Mesenchymal stem cell (in vitro differentiated cells and primary cell): Measurements from ENCODE around the gene AUTS2.

Source experiments
- DNase-seq: peaks from one replicate; pipeline ENCODE4 v3.0.0-alpha.2; 2013
- H2AFZ ChIP-seq: one replicate; pipeline ENCODE4 v1.6.1; 2013; ENCODE audit warnings: low read depth, mild to moderate bottlenecking, control low read depth, inconsistent platforms, low read length, moderate library complexity
- H2AK5ac ChIP-seq: 2 replicates; pipeline ENCODE4 v1.6.1; 2013; ENCODE audit warnings: low read length, moderate library complexity, mild to moderate bottlenecking, inconsistent platforms; ENCODE audit not compliant: severe bottlenecking
- H2BK120ac ChIP-seq: one replicate; pipeline ENCODE4 v1.6.1; 2013; ENCODE audit warnings: low read depth, mild to moderate bottlenecking, inconsistent platforms, low read length, moderate library complexity
- H2BK12ac ChIP-seq, 2 experiments: one replicate each; pipeline ENCODE4 v1.6.1; 2013; ENCODE audit warnings: inconsistent platforms in 2 of 2, low read length in 2 of 2, mild to moderate bottlenecking in 2 of 2, moderate library complexity in 2 of 2, control low read depth in 1 of 2
- H2BK15ac ChIP-seq: one replicate; pipeline ENCODE4 v1.6.1; 2013; ENCODE audit warnings: mild to moderate bottlenecking, low read depth, inconsistent platforms; ENCODE audit not compliant: poor library complexity, severe bottlenecking
- H2BK5ac ChIP-seq: 2 replicates; pipeline ENCODE4 v1.6.1; 2013; ENCODE audit warnings: low read depth, mild to moderate bottlenecking, low read length, control low read depth, inconsistent platforms; ENCODE audit not compliant: poor library complexity, severe bottlenecking
- H3K14ac ChIP-seq, 2 experiments: one replicate each; pipeline ENCODE4 v1.6.1; 2013; ENCODE audit warnings: inconsistent platforms in 2 of 2, low read length in 2 of 2, control low read depth in 1 of 2, mild to moderate bottlenecking in 1 of 2, moderate library complexity in 1 of 2
- H3K18ac ChIP-seq, 2 experiments: one replicate each; pipeline ENCODE4 v1.6.1; 2013; ENCODE audit warnings: inconsistent platforms in 2 of 2, low read length in 2 of 2, control low read depth in 1 of 2, low read depth in 1 of 2, mild to moderate bottlenecking in 1 of 2
- H3K23ac ChIP-seq, 2 experiments: one replicate each; pipeline ENCODE4 v1.6.1; 2013; ENCODE audit warnings: inconsistent platforms in 2 of 2, low read length in 2 of 2, mild to moderate bottlenecking in 2 of 2, moderate library complexity in 2 of 2, control low read depth in 1 of 2
- H3K27ac ChIP-seq: 2 replicates; pipeline ENCODE4 v1.5.1; 2013; ENCODE audit warnings: mild to moderate bottlenecking, moderate library complexity, low read length, control low read depth, inconsistent platforms; ENCODE audit not compliant: poor library complexity, severe bottlenecking
- H3K27me3 ChIP-seq, 2 experiments: 2 replicates each; pipeline versions ENCODE4 v1.6.1 to v1.7.0; 2013; ENCODE audit warnings: low read length in 2 of 2, mild to moderate bottlenecking in 2 of 2, moderate library complexity in 2 of 2, control low read depth in 1 of 2, inconsistent platforms in 1 of 2; ENCODE audit not compliant: control insufficient read depth in 1 of 2, insufficient read depth in 1 of 2
- H3K36me3 ChIP-seq, 2 experiments: 2 replicates each; pipeline versions ENCODE4 v1.6.1 to v1.7.0; 2013; ENCODE audit warnings: low read length in 2 of 2, control low read depth in 1 of 2, inconsistent platforms in 1 of 2, low read depth in 1 of 2, mild to moderate bottlenecking in 1 of 2; ENCODE audit not compliant: insufficient read depth in 2 of 2, control insufficient read depth in 1 of 2
- H3K4ac ChIP-seq, 2 experiments: one replicate each; pipeline ENCODE4 v1.6.1; 2013; ENCODE audit warnings: inconsistent platforms in 2 of 2, low read length in 2 of 2, mild to moderate bottlenecking in 2 of 2, moderate library complexity in 2 of 2, control low read depth in 1 of 2, low read depth in 1 of 2
- H3K4me1 ChIP-seq: 2 replicates; pipeline ENCODE4 v1.6.1; 2013; ENCODE audit warnings: low read depth, low read length, control low read depth; ENCODE audit not compliant: control insufficient read depth, insufficient read depth
- H3K4me2 ChIP-seq: 2 replicates; pipeline ENCODE4 v1.6.1; 2013; ENCODE audit warnings: low read length, mild to moderate bottlenecking, inconsistent platforms; ENCODE audit not compliant: poor library complexity, severe bottlenecking
- H3K4me3 ChIP-seq, 2 experiments: 2 replicates each; pipeline versions ENCODE4 v1.5.1 to v1.7.0; 2013; ENCODE audit warnings: low read length in 2 of 2, mild to moderate bottlenecking in 2 of 2, control low read depth in 1 of 2, low read depth in 1 of 2; ENCODE audit not compliant: insufficient read depth in 1 of 2
- H3K79me1 ChIP-seq: replicated peaks from 2 replicates; pipeline ENCODE4 v1.6.1; 2013; ENCODE audit warnings: mild to moderate bottlenecking, control low read depth, low read length, inconsistent platforms; ENCODE audit not compliant: poor library complexity, severe bottlenecking
- H3K9ac ChIP-seq: 2 replicates; pipeline ENCODE4 v1.7.0; 2013; ENCODE audit warnings: mild to moderate bottlenecking, low read length, moderate library complexity
- H3K9me3 ChIP-seq: 2 replicates; pipeline ENCODE4 v1.7.0; 2013; ENCODE audit warnings: mild to moderate bottlenecking, low read length; ENCODE audit not compliant: control insufficient read depth
- H4K8ac ChIP-seq: one replicate; pipeline ENCODE4 v1.6.1; 2013; ENCODE audit warnings: inconsistent platforms, mild to moderate bottlenecking, low read length, moderate library complexity
- H4K91ac ChIP-seq: one replicate; pipeline ENCODE4 v1.6.1; 2013; ENCODE audit warnings: mild to moderate bottlenecking, low read length, inconsistent platforms
- WGBS: methylation state at CpG from one replicate; pipeline ENCODE4 v1.1.7; 2013; ENCODE audit warnings: mixed read lengths; 5-methylcytosine and 5-hydroxymethylcytosine counted together

AUTS2 gene

GRCh38 chr7:69820479-69821192 is 222.4 kb downstream of the AUTS2 start:
- Histone ChIP-seq H3K4me1 (peaks cover 7% of the 10 kb centered on the region), H2AK5ac (no peak overlapping the region), H3K27me3 (no peaks in the 10 kb centered on the region), H3K36me3 (no peaks in the 10 kb centered on the region), H2BK5ac (no peak overlapping the region), H3K4me2 (no peak overlapping the region), H3K27ac (no peak overlapping the region), H3K4ac (no peak overlapping the region), H3K79me1 (peaks cover 33% of the 10 kb centered on the region), H3K9me3 (no peaks in the 10 kb centered on the region), H3K18ac (no peak overlapping the region), H2BK15ac (no peak overlapping the region), H3K23ac (no peak overlapping the region), H4K91ac (no peak overlapping the region), H3K4me3 (no peak overlapping the region), H4K8ac (no peak overlapping the region), H3K9ac (no peak overlapping the region), H2BK120ac (no peak overlapping the region), H3K14ac (no peak overlapping the region), H2AFZ (no peak overlapping the region), H2BK12ac (no peak overlapping the region)
- no peak for DNase-seq
- 77% methylated on average over 2 of the region's 3 CpGs for WGBS

- DNase-seq, result no peak
- Histone ChIP-seq H3K79me1 (peaks cover 32% of the 10 kb centered on the region), H3K18ac (no peak overlapping the region), H2AFZ (no peak overlapping the region), H3K9me3 (no peaks in the 10 kb centered on the region), H3K4me3 (no peak overlapping the region), H3K4ac (no peak overlapping the region), H2BK12ac (no peak overlapping the region), H3K27me3 (no peaks in the 10 kb centered on the region), H3K23ac (no peak overlapping the region), H3K14ac (no peak overlapping the region), H3K36me3 (no peaks in the 10 kb centered on the region), H2AK5ac (no peak overlapping the region), H2BK15ac (no peak overlapping the region), H3K27ac (no peak overlapping the region), H2BK5ac (no peak overlapping the region), H3K4me1 (peaks cover 6% of the 10 kb centered on the region), H3K9ac (no peak overlapping the region), H4K8ac (no peak overlapping the region), H4K91ac (no peak overlapping the region), H2BK120ac (no peak overlapping the region), H3K4me2 (no peak overlapping the region)
- WGBS, result 79% methylated on average over 1 of the region's 1 CpG
These were observed 224.1 kb downstream of the AUTS2 start for GRCh38 chr7:69822386-69822785.

GRCh38 chr7:69823151-69823744 is 225.0 kb downstream of the AUTS2 start:
- H2BK12ac ChIP-seq, result no peak overlapping the region
- no peak for DNase-seq
- H3K27me3 ChIP-seq, result no peaks in the 10 kb centered on the region
- no peak overlapping the region for H3K14ac ChIP-seq
- H4K8ac ChIP-seq, result no peak overlapping the region
- H4K91ac ChIP-seq, result no peak overlapping the region
- no peak overlapping the region for H2AFZ ChIP-seq
- no peak overlapping the region for H3K23ac ChIP-seq
- no peak overlapping the region for H3K9ac ChIP-seq
- no peak overlapping the region for H2AK5ac ChIP-seq
- no peaks in the 10 kb centered on the region for H3K36me3 ChIP-seq
- H3K4me2 ChIP-seq, result no peak overlapping the region
- H2BK120ac ChIP-seq, result no peak overlapping the region
- H2BK15ac ChIP-seq, result no peak overlapping the region
- H3K4me3 ChIP-seq, result no peak overlapping the region
- no peak overlapping the region for H3K27ac ChIP-seq
- peaks cover 25% of the 10 kb centered on the region for H3K79me1 ChIP-seq
- H2BK5ac ChIP-seq, result no peak overlapping the region
- no peak overlapping the region for H3K4ac ChIP-seq
- WGBS, result 78% methylated on average over 6 of the region's 6 CpGs
- H3K4me1 ChIP-seq, result peaks cover 2% of the 10 kb centered on the region
- H3K9me3 ChIP-seq, result no peaks in the 10 kb centered on the region
- H3K18ac ChIP-seq, result no peak overlapping the region

GRCh38 chr7:69825113-69825972 is 227.1 kb downstream of the AUTS2 start:
- no peak overlapping the region for H4K91ac ChIP-seq
- DNase-seq, result no peak
- peaks cover 6% of the 10 kb centered on the region for H3K9me3 ChIP-seq
- 79% methylated on average over 6 of the region's 7 CpGs for WGBS
- H3K14ac ChIP-seq, result no peak overlapping the region
- no peak overlapping the region for H2AFZ ChIP-seq
- no peak overlapping the region for H2BK5ac ChIP-seq
- H3K18ac ChIP-seq, result no peak overlapping the region
- peaks cover 14% of the 10 kb centered on the region for H3K79me1 ChIP-seq
- no peak overlapping the region for H4K8ac ChIP-seq
- H2AK5ac ChIP-seq, result no peak overlapping the region
- H3K27me3 ChIP-seq, result no peaks in the 10 kb centered on the region
- H3K4me1 ChIP-seq, result peaks cover 2% of the 10 kb centered on the region
- no peak overlapping the region for H3K27ac ChIP-seq
- no peaks in the 10 kb centered on the region for H3K36me3 ChIP-seq
- H3K9ac ChIP-seq, result no peak overlapping the region
- H3K23ac ChIP-seq, result no peak overlapping the region
- H3K4me3 ChIP-seq, result no peak overlapping the region
- no peak overlapping the region for H2BK12ac ChIP-seq
- H2BK15ac ChIP-seq, result no peak overlapping the region
- no peak overlapping the region for H2BK120ac ChIP-seq
- H3K4ac ChIP-seq, result no peak overlapping the region
- H3K4me2 ChIP-seq, result no peak overlapping the region
